Activated T-helper 2 cell treated with anti-CD3 and anti-CD28 coated beads, Interferon-gamma antibody, Interleukin-2, Interleukin-4, amounts not matched to agents 10 μg/mL and 5 μg/mL and 100 μg/mL, durations not matched to agents 14 hours and 24 hours and 36 hours (primary cell): ENCODE data around the gene ZNF532. TPM values are rescaled to one million over a fixed set of nuclear protein-coding genes. Genes with fewer than 3 reads are reported as not detected.

Experiments used
- DNase-seq: peaks from one replicate; pipeline ENCODE4 v3.0.0; 2021; ENCODE audit warnings: low spot score
- H3K27ac Mint-ChIP-seq: one replicate; pipeline ENCODE4 v1.8.0; 2021; ENCODE audit warnings: mixed read lengths
- H3K27me3 Mint-ChIP-seq: one replicate; pipeline ENCODE4 v1.8.0; 2021; ENCODE audit warnings: low read depth, mixed read lengths
- H3K36me3 Mint-ChIP-seq: one replicate; pipeline ENCODE4 v1.8.0; 2021; ENCODE audit warnings: low read depth, mixed read lengths
- H3K4me1 Mint-ChIP-seq: one replicate; pipeline ENCODE4 v1.8.0; 2021; ENCODE audit warnings: low read depth, mixed read lengths
- H3K4me3 Mint-ChIP-seq: one replicate; pipeline ENCODE4 v1.8.0; 2021; ENCODE audit warnings: low read depth, mild to moderate bottlenecking, moderate library complexity, mixed read lengths
- H3K9me3 Mint-ChIP-seq: one replicate; pipeline ENCODE4 v1.8.0; 2021; ENCODE audit warnings: mixed read lengths
- intact Hi-C: fragments of 100-400 bp; cut with micrococcal nuclease; formaldehyde crosslinking; loops from one replicate; pipeline ENCODE4 v1.15.1; 2023
- total RNA-seq: library from RNA; stranded (reverse); gene quantifications from 2 replicates; pipeline ENCODE4 v1.2.3, GENCODE V29; 2022

The ZNF532 gene
- total RNA-seq, 1 donor from 2014 or later, result 4.3 TPM

DNA sequence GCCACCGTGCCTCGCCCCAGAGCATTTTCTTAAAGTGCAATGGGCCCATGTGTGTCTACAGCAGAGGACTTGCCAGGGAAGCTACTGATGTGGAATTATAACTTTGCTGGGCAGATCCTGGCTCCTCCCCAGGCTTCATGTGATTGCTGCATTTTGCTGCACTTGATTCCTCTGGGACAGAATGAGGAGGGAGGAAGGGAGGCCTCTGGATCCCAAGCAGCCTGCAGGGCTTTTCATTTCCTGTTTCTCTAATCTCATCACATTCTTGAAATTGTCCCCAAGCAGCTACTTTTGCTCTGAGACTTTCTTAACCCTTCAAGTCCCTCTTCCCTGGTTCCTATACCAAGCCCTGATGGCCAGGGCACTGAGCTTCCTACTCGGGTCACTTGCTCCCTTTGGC, 140.6 kb downstream of the ZNF532 start:
- Mint-ChIP-seq H3K36me3 (no peaks in the 10 kb centered on the region), H3K27ac (no peak overlapping the region), H3K4me3 (no peak overlapping the region), H3K9me3 (no peaks in the 10 kb centered on the region), H3K4me1 (no peaks in the 10 kb centered on the region), H3K27me3 (no peaks in the 10 kb centered on the region)
- no peak for DNase-seq
- intact Hi-C loops, result no loop called here

DNA sequence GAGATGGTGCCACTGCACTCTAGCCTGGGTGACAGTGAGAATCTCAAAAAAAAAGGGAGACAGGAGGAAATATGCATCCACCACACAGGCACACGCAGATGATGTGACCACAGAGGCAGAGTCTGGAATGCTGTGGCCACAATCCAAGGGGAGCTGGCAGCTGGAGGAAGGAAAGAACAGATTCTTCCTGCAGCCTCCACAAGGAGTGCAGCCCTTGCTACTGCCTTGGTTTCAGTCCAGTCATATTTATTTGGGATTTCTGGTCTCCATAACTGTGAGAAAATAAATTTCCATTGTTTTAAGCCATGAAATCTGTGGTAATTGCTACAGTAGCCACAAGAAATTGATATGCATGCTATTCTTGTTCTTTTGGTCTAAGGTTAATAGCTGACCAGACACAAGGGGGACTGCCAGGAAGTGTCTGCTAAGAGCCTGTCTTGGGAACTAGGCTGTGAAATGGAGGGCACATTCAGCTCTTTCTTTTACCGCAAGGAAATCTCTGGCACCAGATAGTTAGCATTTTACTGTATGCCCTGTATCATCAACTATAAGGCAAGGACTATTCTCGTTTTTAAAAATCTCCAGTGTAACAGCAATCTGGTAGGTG, 141.9 kb downstream of the ZNF532 start:
- Mint-ChIP-seq H3K9me3 (no peaks in the 10 kb centered on the region), H3K36me3 (no peaks in the 10 kb centered on the region), H3K27me3 (no peaks in the 10 kb centered on the region), H3K27ac (no peak overlapping the region), H3K4me1 (no peaks in the 10 kb centered on the region), H3K4me3 (no peak overlapping the region)
- intact Hi-C loops, result no loop called here
- no peak for DNase-seq

DNA sequence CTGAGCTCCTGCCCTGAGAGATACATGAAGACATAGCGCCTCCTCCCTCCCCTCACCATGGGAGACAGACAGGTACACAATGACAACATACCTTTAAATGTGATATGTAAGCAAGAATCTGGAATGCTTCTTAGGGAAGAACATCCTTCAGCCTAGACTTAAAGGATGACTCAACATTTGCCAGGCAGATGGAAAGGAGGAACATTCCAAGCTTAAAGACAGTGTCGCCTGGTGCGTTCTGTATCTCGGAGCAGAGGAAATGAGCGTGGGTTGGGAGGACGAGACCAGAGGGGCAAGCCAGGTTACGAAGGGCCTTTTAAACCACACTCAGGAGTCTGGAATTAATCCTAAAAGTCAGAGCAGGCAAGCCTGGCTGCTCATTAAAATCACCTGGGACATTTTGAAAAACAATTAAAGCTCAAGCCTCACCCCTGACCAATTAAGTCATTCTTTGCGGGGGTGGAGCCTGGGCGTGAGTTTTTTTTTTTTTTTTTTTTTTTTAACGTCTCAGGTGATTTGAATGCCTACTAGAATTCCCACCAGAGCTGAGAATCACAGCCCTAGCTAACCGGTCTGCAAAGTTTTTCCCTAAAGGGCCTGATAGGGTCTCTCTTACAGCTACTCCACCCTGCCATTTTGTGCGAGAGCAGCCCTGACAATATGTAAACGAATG, 143.8 kb downstream of the ZNF532 start:
- DNase-seq, result no peak
- Mint-ChIP-seq H3K9me3 (no peaks in the 10 kb centered on the region), H3K27ac (no peak overlapping the region), H3K36me3 (no peaks in the 10 kb centered on the region), H3K4me1 (no peaks in the 10 kb centered on the region), H3K27me3 (no peaks in the 10 kb centered on the region), H3K4me3 (no peak overlapping the region)
- intact Hi-C loops, result no loop called here

DNA sequence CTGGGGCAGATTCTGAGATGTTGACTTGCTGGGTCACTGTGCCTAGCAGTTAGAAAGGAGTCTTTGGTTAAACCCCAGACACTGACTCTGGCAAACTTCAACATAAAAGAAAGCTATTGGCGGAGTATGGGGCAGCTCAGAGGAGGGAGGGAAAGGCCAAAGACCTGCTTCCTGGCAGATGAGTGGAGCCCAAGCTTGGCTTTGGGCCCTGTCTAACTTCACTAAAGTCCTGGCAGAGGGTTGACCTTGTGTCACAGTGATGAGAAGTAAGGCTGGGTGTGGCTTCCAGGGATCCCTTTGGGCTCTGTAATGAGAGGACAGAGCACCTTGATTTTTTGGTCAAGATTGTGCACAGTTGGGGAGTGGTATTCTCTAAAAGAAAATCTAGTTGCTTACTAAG, 145.2 kb downstream of the ZNF532 start:
- Mint-ChIP-seq H3K4me1 (no peaks in the 10 kb centered on the region), H3K27ac (no peak overlapping the region), H3K27me3 (no peaks in the 10 kb centered on the region), H3K36me3 (no peaks in the 10 kb centered on the region), H3K4me3 (no peak overlapping the region), H3K9me3 (peaks cover 3% of the 10 kb centered on the region)
- no peak for DNase-seq
- intact Hi-C loops, result no loop called here

DNA sequence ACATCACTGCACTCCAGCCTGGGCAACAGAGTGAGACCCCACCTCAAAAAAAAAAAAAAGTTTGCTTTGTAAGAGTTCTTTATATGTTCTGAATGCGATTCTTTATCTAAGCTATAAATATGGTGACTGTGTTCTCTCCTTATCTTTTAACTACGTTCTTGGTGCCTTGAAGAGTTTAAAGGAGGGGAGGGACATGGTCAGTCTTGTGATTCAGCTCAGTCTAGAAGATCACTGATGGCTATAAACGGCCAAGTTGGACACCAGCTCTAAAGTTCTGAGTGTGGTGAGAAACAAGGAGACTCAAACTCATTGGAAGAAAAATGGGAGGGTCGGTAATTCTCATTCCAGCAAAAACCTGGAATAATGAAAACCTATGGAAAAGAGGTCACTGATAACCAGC, 146.6 kb downstream of the ZNF532 start:
- no peak for DNase-seq
- Mint-ChIP-seq H3K36me3 (no peaks in the 10 kb centered on the region), H3K27me3 (no peaks in the 10 kb centered on the region), H3K4me3 (no peak overlapping the region), H3K9me3 (peaks cover 3% of the 10 kb centered on the region), H3K27ac (no peak overlapping the region), H3K4me1 (no peaks in the 10 kb centered on the region)
- intact Hi-C loops, result no loop called here

DNA sequence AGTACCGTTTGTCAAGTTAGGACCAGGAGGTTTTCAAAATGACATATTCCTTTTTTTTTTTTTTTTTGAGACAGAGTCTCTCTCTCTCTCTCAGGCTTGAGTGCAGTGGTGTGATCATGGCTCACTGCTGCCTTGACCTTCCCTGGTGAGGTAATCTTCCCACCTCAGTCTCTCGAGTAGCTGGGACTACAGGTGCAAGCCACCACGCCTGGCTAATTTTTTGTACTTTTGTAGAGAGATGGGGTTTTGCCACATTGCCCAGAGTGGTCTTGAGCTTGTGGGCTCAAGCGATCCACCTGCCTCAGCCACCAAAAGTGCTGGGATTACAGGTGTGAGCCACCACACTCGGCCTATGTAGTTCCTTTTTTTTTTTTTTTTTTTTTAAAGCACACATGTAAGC, 147.1 kb downstream of the ZNF532 start:
- H3K27ac Mint-ChIP-seq, result no peak overlapping the region
- intact Hi-C loops, result no loop called here
- H3K4me3 Mint-ChIP-seq, result no peak overlapping the region
- peaks cover 3% of the 10 kb centered on the region for H3K9me3 Mint-ChIP-seq
- DNase-seq, result no peak
- H3K36me3 Mint-ChIP-seq, result no peaks in the 10 kb centered on the region
- no peaks in the 10 kb centered on the region for H3K4me1 Mint-ChIP-seq
- H3K27me3 Mint-ChIP-seq, result no peaks in the 10 kb centered on the region

DNA sequence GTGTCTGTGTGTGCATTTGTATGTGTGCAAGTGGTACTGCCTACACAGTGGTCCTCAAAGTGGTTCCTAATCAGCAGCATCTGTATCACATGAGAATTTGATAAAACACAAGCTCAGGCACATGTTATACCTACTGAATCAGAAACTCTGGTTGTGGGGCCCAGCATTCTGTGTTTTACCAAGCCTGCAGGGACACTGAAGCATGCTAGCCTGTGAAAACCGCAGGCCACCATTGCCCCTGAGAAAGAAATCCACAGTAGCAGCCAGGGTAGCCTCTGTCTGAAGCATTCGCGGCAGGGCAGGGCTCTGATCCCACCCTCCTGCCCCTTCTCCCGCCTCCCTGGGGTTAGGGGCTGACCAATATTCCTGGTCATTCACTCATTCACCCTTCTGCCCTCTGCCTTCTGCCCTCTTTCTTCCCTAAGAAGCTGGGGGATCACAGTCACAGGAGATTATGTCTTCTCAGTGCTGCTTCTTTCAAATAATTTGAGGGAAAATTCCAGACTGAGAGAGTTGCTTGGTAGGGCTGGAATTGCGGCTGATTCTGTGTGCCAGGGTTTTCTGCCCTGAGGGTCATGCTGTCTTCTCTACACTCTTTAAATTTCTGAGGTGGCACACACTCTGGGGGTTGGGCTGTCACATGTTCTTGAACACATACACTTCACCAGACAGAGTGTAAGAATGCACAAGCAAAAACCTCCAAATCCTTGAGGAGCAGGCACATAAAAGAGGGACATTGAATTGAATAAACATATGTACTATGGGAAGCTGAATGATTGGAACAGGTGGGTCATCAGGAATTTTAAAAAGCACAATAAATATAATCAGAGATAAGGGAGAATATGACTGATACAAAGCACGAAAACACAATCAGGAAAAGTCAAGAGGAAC, 148.4 kb downstream of the ZNF532 start:
- Mint-ChIP-seq H3K27ac (no peak overlapping the region), H3K4me1 (no peaks in the 10 kb centered on the region), H3K9me3 (peaks cover 12% of the 10 kb centered on the region), H3K4me3 (no peak overlapping the region), H3K27me3 (no peaks in the 10 kb centered on the region), H3K36me3 (no peaks in the 10 kb centered on the region)
- intact Hi-C loops, result no loop called here
- DNase-seq, result no peak

DNA sequence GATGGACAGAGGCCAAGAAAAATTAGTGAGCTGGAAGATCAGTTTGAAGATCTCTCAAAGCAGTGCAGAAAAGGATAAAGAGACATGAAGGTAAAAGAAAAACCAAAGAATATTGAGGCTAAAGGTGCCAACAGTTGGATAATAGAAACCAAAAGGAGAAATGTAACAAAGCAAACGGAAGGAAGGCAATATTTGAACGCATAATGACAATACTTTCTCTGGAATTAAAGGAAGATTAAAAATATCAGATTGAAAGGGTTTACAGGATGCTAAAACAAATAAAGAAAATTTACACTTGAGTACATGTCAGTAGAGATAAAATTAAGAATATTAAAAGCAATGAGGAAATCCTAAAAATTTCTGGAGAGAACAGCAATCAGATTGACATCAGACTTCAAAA, 149.1 kb downstream of the ZNF532 start:
- intact Hi-C loops, result no loop called here

DNA sequence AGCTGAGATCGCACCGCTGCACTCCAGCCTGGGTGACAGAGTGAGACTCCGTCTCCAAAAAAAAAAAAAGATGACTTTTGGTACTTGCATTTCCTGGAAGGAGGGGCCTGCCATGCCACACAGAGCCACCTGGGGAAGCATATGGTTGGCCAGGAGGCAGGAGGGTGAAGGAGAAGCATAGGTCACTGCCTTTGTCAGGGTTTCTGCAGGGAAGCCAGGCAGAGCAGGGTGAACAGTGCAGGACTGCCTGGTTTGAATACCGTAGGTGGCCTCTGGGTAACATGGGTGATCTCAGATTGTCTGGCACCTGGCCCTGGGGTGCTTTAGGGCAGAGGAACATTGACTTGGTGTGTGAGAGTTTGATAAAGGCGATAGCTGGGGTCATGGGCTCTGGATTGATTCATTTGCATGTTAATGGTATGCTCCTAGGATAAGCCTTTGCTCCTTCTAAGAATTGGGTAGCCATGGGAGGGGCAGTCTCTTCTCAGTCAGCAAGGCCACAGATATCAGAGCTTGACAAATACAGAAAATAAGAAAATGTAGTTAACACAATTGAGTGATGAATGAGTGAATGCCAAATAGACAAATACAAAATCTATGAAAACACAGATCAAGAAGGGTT, 151.0 kb downstream of the ZNF532 start:
- intact Hi-C loops, result no loop called here
- Mint-ChIP-seq H3K27me3 (peaks cover 4% of the 10 kb centered on the region), H3K36me3 (no peaks in the 10 kb centered on the region), H3K27ac (no peak overlapping the region), H3K9me3 (peaks cover 15% of the 10 kb centered on the region), H3K4me1 (no peaks in the 10 kb centered on the region), H3K4me3 (no peak overlapping the region)
- DNase-seq, result no peak

More for the DNA sequence above, 149.1 kb downstream of the ZNF532 start:
- Mint-ChIP-seq H3K9me3 (peaks cover 15% of the 10 kb centered on the region), H3K27ac (no peak overlapping the region), H3K27me3 (peaks cover 4% of the 10 kb centered on the region), H3K4me1 (no peaks in the 10 kb centered on the region), H3K4me3 (no peak overlapping the region), H3K36me3 (no peaks in the 10 kb centered on the region)
- DNase-seq, result no peak

DNA sequence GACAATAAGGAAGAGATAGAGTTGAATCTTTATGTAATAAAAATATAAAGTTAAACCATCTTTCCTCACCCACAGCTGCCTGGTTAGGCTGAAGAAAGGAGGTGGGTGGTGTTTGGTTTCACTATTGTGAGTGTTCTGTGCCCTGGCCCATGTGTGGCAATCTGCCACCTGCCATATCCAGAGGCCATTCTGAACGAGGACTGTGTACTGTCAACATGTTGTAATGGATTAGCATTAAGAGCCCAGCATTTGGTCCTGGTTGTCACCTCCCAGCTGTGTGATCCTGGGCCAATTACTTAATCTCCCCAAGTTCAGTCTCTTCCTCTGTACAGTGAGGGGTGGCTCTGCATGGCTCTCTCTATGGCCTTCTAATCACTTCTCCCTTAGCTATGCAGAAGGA, 156.8 kb downstream of the ZNF532 start:
- Mint-ChIP-seq H3K4me3 (no peak overlapping the region), H3K9me3 (peaks cover 12% of the 10 kb centered on the region), H3K27ac (no peak overlapping the region), H3K4me1 (peaks cover 3% of the 10 kb centered on the region), H3K36me3 (no peaks in the 10 kb centered on the region), H3K27me3 (peaks cover 4% of the 10 kb centered on the region)
- no peak for DNase-seq
- intact Hi-C loops, result no loop called here

DNA sequence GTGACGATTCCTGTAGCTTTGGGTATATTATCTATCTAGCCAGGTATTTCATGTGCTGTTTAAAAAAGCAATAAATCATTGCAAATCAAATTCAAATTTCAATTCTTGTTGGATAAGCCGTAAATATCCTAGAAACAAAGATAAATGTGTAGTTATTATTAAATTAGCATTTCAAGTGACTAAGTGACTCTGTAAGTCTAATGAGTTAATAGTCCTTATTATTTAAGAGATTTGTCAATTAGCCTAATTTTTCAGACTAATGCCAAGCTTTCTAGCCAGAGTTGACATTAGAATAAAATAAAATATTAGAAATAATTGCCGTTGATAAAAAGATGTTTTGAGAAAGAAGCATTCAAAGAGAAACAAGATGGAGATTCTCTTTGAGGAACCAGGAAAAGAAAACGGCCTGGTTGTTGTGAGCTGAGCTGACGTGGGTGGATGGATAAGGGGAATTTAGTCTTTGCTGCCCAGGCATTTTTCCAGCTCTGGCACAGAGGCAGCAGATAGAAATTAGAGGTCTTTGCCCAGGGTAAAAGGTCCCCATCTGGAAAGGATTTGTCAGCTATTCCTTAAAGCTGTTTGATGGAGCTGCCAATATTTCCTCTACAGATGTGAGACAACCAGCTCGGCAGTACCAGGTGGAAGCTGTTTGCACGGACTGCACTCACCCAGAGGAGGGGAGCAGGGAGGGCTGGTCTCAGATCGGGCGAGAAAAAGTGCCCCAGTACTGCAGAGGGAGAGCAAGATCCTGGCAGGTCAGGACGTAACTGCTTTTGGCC, 157.7 kb downstream of the ZNF532 start:
- Mint-ChIP-seq H3K9me3 (peaks cover 9% of the 10 kb centered on the region), H3K27ac (no peak overlapping the region), H3K4me3 (no peak overlapping the region), H3K27me3 (peaks cover 4% of the 10 kb centered on the region), H3K36me3 (no peaks in the 10 kb centered on the region), H3K4me1 (peaks cover 3% of the 10 kb centered on the region)
- intact Hi-C loops, result no loop called here
- DNase-seq, result no peak

DNA sequence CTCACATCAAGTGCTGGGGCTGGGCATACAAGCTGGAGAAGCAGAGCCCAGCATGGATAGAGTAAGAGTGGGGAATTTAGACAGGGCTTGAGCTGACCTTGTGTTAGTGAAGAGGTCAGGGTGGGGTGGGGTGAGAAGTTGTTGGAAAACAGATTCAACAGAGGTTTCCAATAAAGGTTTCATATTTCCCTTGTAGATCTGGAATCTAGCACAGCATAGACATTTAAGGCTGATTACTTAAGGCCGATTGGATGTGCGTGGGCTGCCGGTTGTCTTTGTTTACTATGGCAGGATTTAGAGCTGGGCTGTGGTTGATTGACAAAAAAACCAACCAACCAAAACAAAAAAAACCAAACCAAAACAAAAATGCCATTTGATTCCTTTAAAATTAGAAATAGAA, 160.2 kb downstream of the ZNF532 start:
- no peak for DNase-seq
- intact Hi-C loops, result no loop called here
- Mint-ChIP-seq H3K36me3 (no peaks in the 10 kb centered on the region), H3K9me3 (no peaks in the 10 kb centered on the region), H3K27ac (no peak overlapping the region), H3K27me3 (no peaks in the 10 kb centered on the region), H3K4me3 (no peak overlapping the region), H3K4me1 (peaks cover 3% of the 10 kb centered on the region)
